Psoas muscle (tissue), 8 donors: Measurements from ENCODE around the gene ELSPBP1. TPM values are rescaled to one million over a fixed set of nuclear protein-coding genes. Genes with fewer than 3 reads are reported as not detected.

Source experiments
- ATAC-seq, 4 donors: fragments of 200-7000 bp; cut with Tn5 transposase; one replicate each; pipeline ENCODE4 v1.9.1; 2020; ENCODE audit warnings: moderate library complexity in 3 of 4, mild to moderate bottlenecking in 2 of 4
- DNase-seq, 2 donors: peaks; one replicate each; pipeline ENCODE4 v3.0.0-alpha.2; 2020
- H3K27ac ChIP-seq: fragments of 200-600 bp; one replicate; pipeline ENCODE4 v1.8.0; 2022
- H3K27me3 ChIP-seq, 3 donors: fragments of 200-600 bp in 1 of 3; one replicate each; pipeline versions ENCODE4 v1.6.1 to v1.8.0; 2013 to 2022; ENCODE audit warnings: low read length in 2 of 3, mild to moderate bottlenecking in 2 of 3, moderate library complexity in 1 of 3; ENCODE audit not compliant: insufficient read depth in 3 of 3
- H3K36me3 ChIP-seq, 2 donors: fragments of 200-600 bp in 1 of 2; one replicate each; pipeline versions ENCODE4 v1.6.1 to v1.8.0; 2013 to 2022; ENCODE audit warnings: low read depth in 1 of 2, mild to moderate bottlenecking in 1 of 2, moderate library complexity in 1 of 2; ENCODE audit not compliant: insufficient read depth in 1 of 2
- H3K4me1 ChIP-seq: fragments of 200-600 bp; one replicate; pipeline ENCODE4 v1.8.0; 2022
- H3K4me3 ChIP-seq: fragments of 200-600 bp; one replicate; pipeline ENCODE4 v1.8.0; 2022; ENCODE audit warnings: mild to moderate bottlenecking
- H3K9me3 ChIP-seq: fragments of 200-600 bp; one replicate; pipeline ENCODE4 v1.8.0; 2022
- CTCF ChIP-seq: fragments of 200-600 bp; IDR thresholded peaks from one replicate; pipeline ENCODE4 v1.8.0; 2022; ENCODE audit warnings: antibody characterized with exemption
- WGBS, 3 donors: extraction: QIAGEN DNeasy Blood & Tissue Kit; methylation state at CpG; one replicate each; pipeline versions ENCODE4 v1.1.6 to v1.1.7; 2013; 5-methylcytosine and 5-hydroxymethylcytosine counted together
- intact Hi-C, 2 donors: fragments of 100-400 bp; cut with DNase I; formaldehyde crosslinking; loops; one replicate each; pipeline versions ENCODE4 v1.11.0 to v1.14.2; 2022
- polyA plus RNA-seq, 3 donors: library from polyadenylated mRNA; stranded (reverse); fragments of 200-250 nt; gene quantifications; one replicate each; pipeline ENCODE4 v1.2.3, GENCODE V29; 2013
- total RNA-seq, 4 donors: library from RNA; stranded (reverse); fragmentation: NEBNext Ultra II Directional in 2 of 4; extraction: Animal tissue kit (Norgen Biotek cat#: 25700) in 2 of 4; gene quantifications; one replicate each; pipeline versions ENCODE4 v1.2.1 to v1.2.4, GENCODE V29; 2021 to 2023
- donor health status: healthy with polysubstance abuse.
- donor health status: DM: no; HTN: no; CAD: no; lungs with moderate emphysema.
- donor health status: Bipolar disorder and iron deficiency.
- donor health status: healthy.
- donor health status: DM: yes; HTN: yes; CAD: no.
- donor health status: DM: no; HTN: no; CAD: no.
- donor health status: DM: no; HTN: no; CAD: no.
- donor health status: DM: yes; HTN: yes; CAD: no.

Gene ELSPBP1
- total and polyA plus RNA-seq, 7 donors = not detected

DNA sequence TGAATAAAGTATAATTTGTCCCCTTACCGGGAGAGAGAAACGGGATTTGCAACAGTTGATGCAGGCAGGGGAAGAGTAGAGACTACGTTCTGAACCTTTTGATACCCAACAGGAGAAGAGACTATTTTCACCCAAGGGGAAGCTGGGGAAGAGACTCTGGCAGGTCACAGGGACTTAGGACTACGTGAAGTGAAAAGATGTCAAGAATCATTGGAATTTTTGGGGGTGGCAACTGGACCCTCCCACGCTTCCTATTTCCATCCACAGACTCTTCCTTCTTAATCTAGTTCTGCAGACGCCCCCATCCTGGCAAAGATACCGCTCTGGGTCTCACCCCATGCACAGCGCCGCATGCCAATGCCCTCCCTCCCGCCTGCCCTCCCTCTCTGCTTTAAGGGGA lies 35.6 kb downstream of the ELSPBP1 start:
- Histone ChIP-seq H3K36me3 (no peaks in the 10 kb centered on the region), H3K4me1 (no peaks in the 10 kb centered on the region), H3K27ac (no peak overlapping the region), H3K4me3 (no peak overlapping the region), H3K27me3 (peaks cover 0 to 15% (median 2%) of the 10 kb centered on the region in 3 donors), H3K9me3 (no peaks in the 10 kb centered on the region)
- intact Hi-C loops = no loop called here
- whole genome bisulfite sequencing, 3 donors = 58 to 67% (median 59%) methylated on average over 10 of the region's 10 CpGs
- DNase-seq (no peak), ATAC-seq (no peak)
- TF ChIP-seq CTCF = no peak

GRCh38 chr19:48033604-48034003 lies 39.2 kb downstream of the ELSPBP1 start:
- Histone ChIP-seq H3K27ac (no peak overlapping the region), H3K27me3 (peaks cover 0 to 9% (median 2%) of the 10 kb centered on the region in 3 donors), H3K9me3 (peaks cover 19% of the 10 kb centered on the region), H3K4me1 (no peaks in the 10 kb centered on the region), H3K36me3 (no peaks in the 10 kb centered on the region), H3K4me3 (no peak overlapping the region)
- 66 to 79% (median 75%) methylated on average over 5 of the region's 5 CpGs for WGBS, 3 donors
- no peak for DNase-seq
- no peak for TF ChIP-seq CTCF
- ATAC-seq = no peak
- intact Hi-C loops = no loop called here

DNA sequence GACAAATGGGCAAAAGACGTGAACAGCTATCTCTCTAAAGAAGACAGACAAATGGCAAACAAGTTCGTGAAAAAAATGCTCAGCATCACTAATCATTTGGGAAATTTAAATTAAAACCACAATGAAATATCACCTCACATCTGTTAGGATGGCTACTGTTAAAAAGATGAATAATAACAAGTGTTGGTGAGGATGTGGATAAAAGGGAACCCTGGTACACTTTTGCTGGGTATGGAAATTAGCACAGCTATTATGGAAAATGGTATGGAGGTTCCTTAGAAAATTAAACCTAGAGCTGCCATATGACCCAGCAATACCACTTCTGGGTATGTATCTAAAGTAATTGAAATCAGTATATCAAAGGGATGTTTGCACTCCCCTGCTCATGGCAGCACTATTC lies 42.3 kb downstream of the ELSPBP1 start:
- ATAC-seq (no peak), DNase-seq (no peak)
- 84 to 93% (median 91%) methylated on average over 2 of the region's 2 CpGs for WGBS, 3 donors
- Histone ChIP-seq H3K27ac (no peak overlapping the region), H3K4me1 (no peaks in the 10 kb centered on the region), H3K4me3 (no peak overlapping the region), H3K36me3 (no peaks in the 10 kb centered on the region), H3K27me3 (peaks cover 0 to 2% (median 0%) of the 10 kb centered on the region in 3 donors), H3K9me3 (peaks cover 19% of the 10 kb centered on the region)
- TF ChIP-seq CTCF = no peak
- intact Hi-C loops = no loop called here

DNA sequence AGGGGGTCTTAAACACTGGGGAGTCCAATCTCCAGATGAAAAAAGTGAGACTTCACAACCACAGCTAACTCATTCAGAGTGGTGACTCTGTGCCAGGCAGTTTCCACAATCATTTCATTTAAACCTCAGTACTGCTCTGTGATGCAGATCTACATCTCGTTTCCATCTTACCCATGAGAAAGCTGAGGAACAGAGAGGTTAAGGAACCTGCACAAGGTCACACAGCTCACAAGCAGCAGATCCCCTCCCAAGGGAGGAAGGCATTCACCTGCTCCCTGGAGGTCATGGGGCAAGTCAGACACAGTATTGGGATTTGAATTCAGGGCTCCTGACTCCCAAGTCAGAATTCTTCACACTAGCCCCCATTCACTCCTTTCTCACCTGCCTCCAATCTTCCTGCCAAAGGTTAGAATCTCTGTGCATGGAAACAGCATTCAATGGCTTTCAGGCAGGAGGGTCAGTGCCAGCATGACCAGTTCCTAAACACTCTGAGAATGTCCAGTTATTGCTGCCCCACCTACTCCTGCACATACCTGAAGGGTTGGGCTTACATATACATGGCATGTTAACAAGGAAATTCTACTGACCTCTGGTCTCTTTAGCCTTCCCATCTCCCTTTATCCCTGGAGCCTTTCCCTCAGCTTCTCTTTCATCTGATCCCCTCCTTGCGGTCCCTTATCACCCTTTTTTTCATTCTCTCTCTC lies 47.6 kb downstream of the ELSPBP1 start:
- H3K27me3 ChIP-seq = no peaks in the 10 kb centered on the region
- ATAC-seq (no peak), DNase-seq (no peak)
- H3K4me1 ChIP-seq = no peaks in the 10 kb centered on the region
- H3K4me3 ChIP-seq = no peak overlapping the region
- peaks cover 7% of the 10 kb centered on the region for H3K9me3 ChIP-seq
- no peak for TF ChIP-seq CTCF
- no peak overlapping the region for H3K27ac ChIP-seq
- H3K36me3 ChIP-seq = peaks cover 0 to under 1% of the 10 kb centered on the region in 2 donors
- WGBS, 3 donors = 49 to 59% (median 50%) methylated on average over 2 of the region's 2 CpGs
- intact Hi-C loops = no loop called here
